ENCODE measurements around the gene ATE1. TPM values are rescaled to one million over a fixed set of nuclear protein-coding genes. Genes with fewer than 3 reads are reported as not detected.
"Not testable (repeated sequence)": the region's sequence is repeated elsewhere in the genome, so short reads cannot be mapped to it uniquely, and the experiment has no call there.

The ATE1 gene
- total RNA-seq, 1 experiment from 2014 or later, result 39.2 TPM

DNA sequence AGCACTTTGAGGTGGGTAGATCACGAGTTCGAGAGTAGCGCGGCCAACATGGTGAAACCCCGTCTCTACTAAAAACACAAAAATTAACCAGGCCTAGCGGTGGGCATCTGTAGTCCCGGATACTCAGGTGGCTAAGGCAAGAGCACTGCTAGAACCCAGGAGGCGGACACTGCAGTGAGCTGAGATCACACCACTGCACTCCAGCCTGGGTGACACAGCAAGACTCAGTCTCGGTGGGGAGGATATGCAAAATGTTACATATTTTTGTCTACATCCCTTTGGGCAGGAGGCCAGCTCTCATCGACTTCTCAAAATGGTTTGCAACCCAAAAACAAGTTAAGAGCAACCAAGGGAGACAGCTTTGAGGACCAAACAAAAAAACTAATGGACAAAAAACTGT, 8.2 kb downstream of the ATE1 start:
- TF ChIP-seq FOSL1 (IDR thresholded peaks at IDR 0.05; ENCODE audit: low read depth), result no peak
- TF ChIP-seq, protein P1, sequence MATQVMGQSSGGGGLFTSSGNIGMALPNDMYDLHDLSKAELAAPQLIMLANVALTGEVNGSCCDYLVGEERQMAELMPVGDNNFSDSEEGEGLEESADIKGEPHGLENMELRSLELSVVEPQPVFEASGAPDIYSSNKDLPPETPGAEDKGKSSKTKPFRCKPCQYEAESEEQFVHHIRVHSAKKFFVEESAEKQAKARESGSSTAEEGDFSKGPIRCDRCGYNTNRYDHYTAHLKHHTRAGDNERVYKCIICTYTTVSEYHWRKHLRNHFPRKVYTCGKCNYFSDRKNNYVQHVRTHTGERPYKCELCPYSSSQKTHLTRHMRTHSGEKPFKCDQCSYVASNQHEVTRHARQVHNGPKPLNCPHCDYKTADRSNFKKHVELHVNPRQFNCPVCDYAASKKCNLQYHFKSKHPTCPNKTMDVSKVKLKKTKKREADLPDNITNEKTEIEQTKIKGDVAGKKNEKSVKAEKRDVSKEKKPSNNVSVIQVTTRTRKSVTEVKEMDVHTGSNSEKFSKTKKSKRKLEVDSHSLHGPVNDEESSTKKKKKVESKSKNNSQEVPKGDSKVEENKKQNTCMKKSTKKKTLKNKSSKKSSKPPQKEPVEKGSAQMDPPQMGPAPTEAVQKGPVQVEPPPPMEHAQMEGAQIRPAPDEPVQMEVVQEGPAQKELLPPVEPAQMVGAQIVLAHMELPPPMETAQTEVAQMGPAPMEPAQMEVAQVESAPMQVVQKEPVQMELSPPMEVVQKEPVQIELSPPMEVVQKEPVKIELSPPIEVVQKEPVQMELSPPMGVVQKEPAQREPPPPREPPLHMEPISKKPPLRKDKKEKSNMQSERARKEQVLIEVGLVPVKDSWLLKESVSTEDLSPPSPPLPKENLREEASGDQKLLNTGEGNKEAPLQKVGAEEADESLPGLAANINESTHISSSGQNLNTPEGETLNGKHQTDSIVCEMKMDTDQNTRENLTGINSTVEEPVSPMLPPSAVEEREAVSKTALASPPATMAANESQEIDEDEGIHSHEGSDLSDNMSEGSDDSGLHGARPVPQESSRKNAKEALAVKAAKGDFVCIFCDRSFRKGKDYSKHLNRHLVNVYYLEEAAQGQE (IDR thresholded peaks at IDR 0.05; ENCODE audit: low read depth), result no peak
- Histone ChIP-seq H3K9ac (ENCODE audit: low read length) (no peak overlapping the region), H3K79me2 (ENCODE audit: insufficient read depth, low read length) (peaks cover 14% of the 10 kb centered on the region), H3K4me2 (ENCODE audit: low read length) (no peak overlapping the region), H3K4me1 (ENCODE audit: control insufficient read depth in 1 of 2, insufficient read depth in 2 of 2, low read length in 2 of 2) (0 out of 4 replicates have a peak, but pooled peaks cover 0 to 4% of the 10 kb centered on the region in 2 experiments), H2AFZ (ENCODE audit: low read depth, low read length, poor library complexity, severe bottlenecking) (no peak overlapping the region), H3K27ac (ENCODE audit: low read depth, low read length) (no peak overlapping the region), H4K20me1 (ENCODE audit: insufficient read depth) (no peaks in the 10 kb centered on the region), H3K36me3 (ENCODE audit: control insufficient read depth in 1 of 2, insufficient read depth in 2 of 2, low read length in 2 of 2) (peaks cover 2 to 5% of the 10 kb centered on the region in 2 experiments; a peak in 1 of 4 replicates), H3K9me3 (ENCODE audit: control insufficient read depth in 1 of 2, insufficient read depth in 1 of 2, low read depth in 1 of 2, low read length in 2 of 2) (no peaks in the 10 kb centered on the region), H3K9me2 (ENCODE audit: insufficient read depth) (no peaks in the 10 kb centered on the region), H3K4me3 (replicated peaks in 1 of 2; ENCODE audit: low read depth in 1 of 2, low read length in 2 of 2) (no peak overlapping the region), H3K27me3 (ENCODE audit: insufficient read depth, low read length) (no peaks in the 10 kb centered on the region)
- RAD21 ChIA-PET (ENCODE audit: low non-redundant PET in 1 of 2, low total read pairs in 2 of 2, uncharacterized antibody in 2 of 2, unreplicated experiment in 2 of 2), result no interaction called here
- POLR2A ChIA-PET, result no interaction called here
- no peak for ATAC-seq
- DNase-seq (ENCODE audit: low read depth, low spot score), result no peak
- no TSS peak for BruUV-seq (replicated peaks)
- intact Hi-C loops (cut with micrococcal nuclease), result loop anchor here (10.0 kb wide), 1 partner anchor 595 kb away; no protein-coding TSS in a partner anchor
- CTCF ChIA-PET, result interaction anchor here (1.1 kb wide), 1 partner anchor 18 kb away, joined by 3 read pairs; no protein-coding TSS in a partner anchor

DNA sequence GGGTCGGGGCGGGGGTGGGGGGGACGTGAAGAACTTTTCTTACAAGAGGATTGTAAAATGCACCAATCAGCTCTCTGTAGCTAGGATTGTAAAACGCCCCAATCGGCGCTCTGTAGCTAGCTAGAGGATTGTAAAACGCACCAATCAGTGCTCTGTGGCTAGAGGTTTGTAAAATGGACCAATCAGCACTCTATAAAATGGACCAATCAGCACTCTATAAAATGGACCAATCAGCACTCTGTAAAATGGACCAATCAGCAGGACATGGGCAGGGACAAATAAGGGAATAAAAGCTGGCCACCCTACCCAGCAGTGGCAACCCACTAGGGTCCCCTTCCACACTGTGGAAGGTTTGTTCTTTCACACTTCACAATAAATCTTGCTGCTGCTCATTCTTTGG, 9.0 kb downstream of the ATE1 start:
- intact Hi-C loops (cut with micrococcal nuclease); H3K9me2 ChIP-seq (ENCODE audit: insufficient read depth); POLR2A ChIA-PET; H4K20me1 ChIP-seq (ENCODE audit: insufficient read depth); H3K36me3 ChIP-seq (ENCODE audit: control insufficient read depth in 1 of 2, insufficient read depth in 2 of 2, low read length in 2 of 2); H3K27ac ChIP-seq (ENCODE audit: low read depth, low read length); H3K4me1 ChIP-seq (ENCODE audit: control insufficient read depth in 1 of 2, insufficient read depth in 2 of 2, low read length in 2 of 2); ATAC-seq; H2AFZ ChIP-seq (ENCODE audit: low read depth, low read length, poor library complexity, severe bottlenecking); H3K27me3 ChIP-seq (ENCODE audit: insufficient read depth, low read length); DNase-seq (ENCODE audit: low read depth, low spot score); H3K9ac ChIP-seq (ENCODE audit: low read length); H3K4me2 ChIP-seq (ENCODE audit: low read length); RAD21 ChIA-PET (ENCODE audit: low non-redundant PET in 1 of 2, low total read pairs in 2 of 2, uncharacterized antibody in 2 of 2, unreplicated experiment in 2 of 2); H3K79me2 ChIP-seq (ENCODE audit: insufficient read depth, low read length); BruUV-seq (replicated peaks); H3K4me3 ChIP-seq (replicated peaks in 1 of 2; ENCODE audit: low read depth in 1 of 2, low read length in 2 of 2); H3K9me3 ChIP-seq (ENCODE audit: control insufficient read depth in 1 of 2, insufficient read depth in 1 of 2, low read depth in 1 of 2, low read length in 2 of 2): not testable (repeated sequence)
- CTCF ChIA-PET, result interaction anchor here (0.9 kb wide), 1 partner anchor 18 kb away, joined by 3 read pairs; no protein-coding TSS in a partner anchor

All from HCT116 (cell line).